ENCODE results near the gene PAQR9. TPM values are rescaled to one million over a fixed set of nuclear protein-coding genes. Genes with fewer than 3 reads are reported as not detected.

Gene PAQR9
- total RNA-seq, 1 experiment from 2014 or later = 0.17 TPM

DNA sequence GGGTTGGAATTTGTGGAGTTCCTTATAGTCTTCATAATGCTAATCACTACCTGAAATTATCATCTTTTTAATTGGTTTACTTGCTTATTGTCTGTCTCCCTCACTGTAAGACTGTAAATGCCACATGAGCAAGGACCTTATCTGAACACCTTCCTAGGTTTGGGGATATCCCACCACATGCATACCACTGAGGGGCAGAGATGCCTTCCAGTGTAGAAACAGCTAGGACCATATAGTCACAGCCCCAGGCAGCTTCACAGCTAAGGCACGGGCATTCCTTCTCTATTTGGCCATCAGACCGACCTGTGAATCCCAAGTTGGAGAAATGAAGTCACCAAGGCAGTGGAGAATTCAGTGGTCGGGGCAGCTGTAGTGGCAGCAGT is 28.6 kb downstream of the PAQR9 start:
- ChIA-PET RAD21 (ENCODE audit: low non-redundant PET in 1 of 2, low total read pairs in 2 of 2, uncharacterized antibody in 2 of 2, unreplicated experiment in 2 of 2) (no interaction called here), CTCF (no interaction called here), POLR2A (no interaction called here)
- H3K27ac ChIP-seq (ENCODE audit: low read depth, low read length) = no peak overlapping the region
- no peaks in the 10 kb centered on the region for H3K4me1 ChIP-seq (ENCODE audit: control insufficient read depth in 1 of 2, insufficient read depth in 2 of 2, low read length in 2 of 2)
- no peaks in the 10 kb centered on the region for H4K20me1 ChIP-seq (ENCODE audit: insufficient read depth)
- intact Hi-C loops (cut with micrococcal nuclease) = no loop called here
- no peak overlapping the region for H3K4me2 ChIP-seq (ENCODE audit: low read length)
- no peak for ATAC-seq
- no peaks in the 10 kb centered on the region for H3K27me3 ChIP-seq (ENCODE audit: insufficient read depth, low read length)
- no peak overlapping the region for H3K4me3 ChIP-seq (replicated peaks in 1 of 2; ENCODE audit: low read depth in 1 of 2, low read length in 2 of 2)
- H3K9me3 ChIP-seq (ENCODE audit: control insufficient read depth in 1 of 2, insufficient read depth in 1 of 2, low read depth in 1 of 2, low read length in 2 of 2) = no peaks in the 10 kb centered on the region
- no peak for DNase-seq (ENCODE audit: low read depth, low spot score)
- BruUV-seq (replicated peaks) = no TSS peak
- TF ChIP-seq FOSL1 (IDR thresholded peaks at IDR 0.05; ENCODE audit: low read depth) = no peak
- TF ChIP-seq, protein P1, sequence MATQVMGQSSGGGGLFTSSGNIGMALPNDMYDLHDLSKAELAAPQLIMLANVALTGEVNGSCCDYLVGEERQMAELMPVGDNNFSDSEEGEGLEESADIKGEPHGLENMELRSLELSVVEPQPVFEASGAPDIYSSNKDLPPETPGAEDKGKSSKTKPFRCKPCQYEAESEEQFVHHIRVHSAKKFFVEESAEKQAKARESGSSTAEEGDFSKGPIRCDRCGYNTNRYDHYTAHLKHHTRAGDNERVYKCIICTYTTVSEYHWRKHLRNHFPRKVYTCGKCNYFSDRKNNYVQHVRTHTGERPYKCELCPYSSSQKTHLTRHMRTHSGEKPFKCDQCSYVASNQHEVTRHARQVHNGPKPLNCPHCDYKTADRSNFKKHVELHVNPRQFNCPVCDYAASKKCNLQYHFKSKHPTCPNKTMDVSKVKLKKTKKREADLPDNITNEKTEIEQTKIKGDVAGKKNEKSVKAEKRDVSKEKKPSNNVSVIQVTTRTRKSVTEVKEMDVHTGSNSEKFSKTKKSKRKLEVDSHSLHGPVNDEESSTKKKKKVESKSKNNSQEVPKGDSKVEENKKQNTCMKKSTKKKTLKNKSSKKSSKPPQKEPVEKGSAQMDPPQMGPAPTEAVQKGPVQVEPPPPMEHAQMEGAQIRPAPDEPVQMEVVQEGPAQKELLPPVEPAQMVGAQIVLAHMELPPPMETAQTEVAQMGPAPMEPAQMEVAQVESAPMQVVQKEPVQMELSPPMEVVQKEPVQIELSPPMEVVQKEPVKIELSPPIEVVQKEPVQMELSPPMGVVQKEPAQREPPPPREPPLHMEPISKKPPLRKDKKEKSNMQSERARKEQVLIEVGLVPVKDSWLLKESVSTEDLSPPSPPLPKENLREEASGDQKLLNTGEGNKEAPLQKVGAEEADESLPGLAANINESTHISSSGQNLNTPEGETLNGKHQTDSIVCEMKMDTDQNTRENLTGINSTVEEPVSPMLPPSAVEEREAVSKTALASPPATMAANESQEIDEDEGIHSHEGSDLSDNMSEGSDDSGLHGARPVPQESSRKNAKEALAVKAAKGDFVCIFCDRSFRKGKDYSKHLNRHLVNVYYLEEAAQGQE (IDR thresholded peaks at IDR 0.05; ENCODE audit: low read depth) = no peak
- TF ChIP-seq YY1 (IDR thresholded peaks at IDR 0.05; ENCODE audit: extremely low read depth, insufficient replicate concordance, low read depth, low read length) = no peak
- TF ChIP-seq ZBTB33 (IDR thresholded peaks at IDR 0.05; ENCODE audit: extremely low read depth, insufficient replicate concordance, low read length) = no peak
- no peak for TF ChIP-seq POLR2A (IDR thresholded peaks at IDR 0.05; ENCODE audit: borderline replicate concordance, extremely low read depth, insufficient read depth, insufficient read length)
- TF ChIP-seq MAX (IDR thresholded peaks at IDR 0.05) = no peak
- no peak for TF ChIP-seq ZFX (IDR thresholded peaks at IDR 0.05)
- no peak for TF ChIP-seq TCF7L2 (IDR thresholded peaks at IDR 0.05; ENCODE audit: borderline replicate concordance, extremely low read depth, insufficient read depth, insufficient read length)
- TF ChIP-seq, protein P2, sequence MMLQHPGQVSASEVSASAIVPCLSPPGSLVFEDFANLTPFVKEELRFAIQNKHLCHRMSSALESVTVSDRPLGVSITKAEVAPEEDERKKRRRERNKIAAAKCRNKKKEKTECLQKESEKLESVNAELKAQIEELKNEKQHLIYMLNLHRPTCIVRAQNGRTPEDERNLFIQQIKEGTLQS (IDR thresholded peaks at IDR 0.05) = no peak
- TF ChIP-seq EZH2phosphoT487 (IDR thresholded peaks at IDR 0.05; ENCODE audit: borderline replicate concordance) = no peak
- no peak for TF ChIP-seq SIN3A (IDR thresholded peaks at IDR 0.05; ENCODE audit: low read depth)
- TF ChIP-seq CBX3 (IDR thresholded peaks at IDR 0.05; ENCODE audit: low read depth) = no peak
- TF ChIP-seq ELF1 (IDR thresholded peaks at IDR 0.05; ENCODE audit: borderline replicate concordance, low read depth) = no peak
- no peak for TF ChIP-seq EZH2 (IDR thresholded peaks at IDR 0.05)
- TF ChIP-seq RAD21 (IDR thresholded peaks at IDR 0.05; ENCODE audit: low read depth) = no peak
- no peak for TF ChIP-seq POLR2AphosphoS5 (IDR thresholded peaks at IDR 0.05; ENCODE audit: low read depth, low read length)
- no peak for TF ChIP-seq SRF (IDR thresholded peaks at IDR 0.05; ENCODE audit: low read depth)
- TF ChIP-seq, protein P3, sequence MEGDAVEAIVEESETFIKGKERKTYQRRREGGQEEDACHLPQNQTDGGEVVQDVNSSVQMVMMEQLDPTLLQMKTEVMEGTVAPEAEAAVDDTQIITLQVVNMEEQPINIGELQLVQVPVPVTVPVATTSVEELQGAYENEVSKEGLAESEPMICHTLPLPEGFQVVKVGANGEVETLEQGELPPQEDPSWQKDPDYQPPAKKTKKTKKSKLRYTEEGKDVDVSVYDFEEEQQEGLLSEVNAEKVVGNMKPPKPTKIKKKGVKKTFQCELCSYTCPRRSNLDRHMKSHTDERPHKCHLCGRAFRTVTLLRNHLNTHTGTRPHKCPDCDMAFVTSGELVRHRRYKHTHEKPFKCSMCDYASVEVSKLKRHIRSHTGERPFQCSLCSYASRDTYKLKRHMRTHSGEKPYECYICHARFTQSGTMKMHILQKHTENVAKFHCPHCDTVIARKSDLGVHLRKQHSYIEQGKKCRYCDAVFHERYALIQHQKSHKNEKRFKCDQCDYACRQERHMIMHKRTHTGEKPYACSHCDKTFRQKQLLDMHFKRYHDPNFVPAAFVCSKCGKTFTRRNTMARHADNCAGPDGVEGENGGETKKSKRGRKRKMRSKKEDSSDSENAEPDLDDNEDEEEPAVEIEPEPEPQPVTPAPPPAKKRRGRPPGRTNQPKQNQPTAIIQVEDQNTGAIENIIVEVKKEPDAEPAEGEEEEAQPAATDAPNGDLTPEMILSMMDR (IDR thresholded peaks at IDR 0.05 in 2 of 3, conservative IDR thresholded peaks at IDR 0.05 in 1 of 3; ENCODE audit: borderline replicate concordance in 1 of 3, insufficient read depth in 1 of 3, low read depth in 2 of 3, low read length in 2 of 3) = no peak
- no peak for TF ChIP-seq EGR1 (IDR thresholded peaks at IDR 0.05; ENCODE audit: low read depth)
- no peak for TF ChIP-seq SP1 (IDR thresholded peaks at IDR 0.05; ENCODE audit: low read depth)
- no peaks in the 10 kb centered on the region for H3K79me2 ChIP-seq (ENCODE audit: insufficient read depth, low read length)
- H2AFZ ChIP-seq (ENCODE audit: low read depth, low read length, poor library complexity, severe bottlenecking) = no peak overlapping the region
- H3K36me3 ChIP-seq (ENCODE audit: control insufficient read depth in 1 of 2, insufficient read depth in 2 of 2, low read length in 2 of 2) = no peaks in the 10 kb centered on the region
- H3K9me2 ChIP-seq (ENCODE audit: insufficient read depth) = no peaks in the 10 kb centered on the region
- no peak overlapping the region for H3K9ac ChIP-seq (ENCODE audit: low read length)
